ENCODE data around the gene PTPRQ. TPM values are rescaled to one million over a fixed set of nuclear protein-coding genes. Genes with fewer than 3 reads are reported as not detected.
A peak's percentile ranks its signal among the peaks of the same experiment; 100 is the strongest.

Gene PTPRQ
- total RNA-seq, 1 donor from 2014 or later, result 0.70 TPM

- DNase-seq (ENCODE audit: missing footprints), result no peak
- intact Hi-C loops (cut with DNase I), result no loop called here
- no peak for ATAC-seq
Observed at GRCh38 chr12:80681786-80682185, 237.8 kb downstream of the PTPRQ start.

GRCh38 chr12:80684077-80684495, 240.1 kb downstream of the PTPRQ start:
- ATAC-seq (no peak), DNase-seq (ENCODE audit: missing footprints) (no peak)
- intact Hi-C loops (cut with DNase I), result no loop called here

- ATAC-seq (no peak), DNase-seq (ENCODE audit: missing footprints) (no peak)
- intact Hi-C loops (cut with DNase I), result no loop called here
Observed at GRCh38 chr12:80690090-80690489, 246.1 kb downstream of the PTPRQ start.

GRCh38 chr12:80690513-80690912, 246.5 kb downstream of the PTPRQ start:
- intact Hi-C loops (cut with DNase I), result no loop called here
- ATAC-seq, result no peak
- DNase-seq (ENCODE audit: missing footprints), result no peak

GRCh38 chr12:80692114-80692513, 248.1 kb downstream of the PTPRQ start:
- ATAC-seq, result no peak
- no peak for DNase-seq (ENCODE audit: missing footprints)
- intact Hi-C loops (cut with DNase I), result no loop called here

GRCh38 chr12:80697270-80697887, 253.3 kb downstream of the PTPRQ start:
- DNase-seq (ENCODE audit: missing footprints), result no peak
- intact Hi-C loops (cut with DNase I), result no loop called here
- no peak for ATAC-seq

GRCh38 chr12:80698256-80698655, 254.2 kb downstream of the PTPRQ start:
- ATAC-seq (no peak), DNase-seq (ENCODE audit: missing footprints) (no peak)
- intact Hi-C loops (cut with DNase I), result no loop called here

GRCh38 chr12:80698847-80699542, 255.0 kb downstream of the PTPRQ start:
- intact Hi-C loops (cut with DNase I), result no loop called here
- ATAC-seq (no peak), DNase-seq (ENCODE audit: missing footprints) (no peak)

GRCh38 chr12:80700327-80700726, 256.3 kb downstream of the PTPRQ start:
- intact Hi-C loops (cut with DNase I), result no loop called here
- ATAC-seq, result no peak

GRCh38 chr12:80701388-80701787, 257.4 kb downstream of the PTPRQ start:
- intact Hi-C loops (cut with DNase I), result no loop called here
- DNase-seq (ENCODE audit: missing footprints), result no peak
- no peak for ATAC-seq

More at GRCh38 chr12:80700327-80700726, 256.3 kb downstream of the PTPRQ start:
- no peak for DNase-seq (ENCODE audit: missing footprints)

- peak; percentile 69 for ATAC-seq
- DNase-seq (ENCODE audit: missing footprints), result no peak
- intact Hi-C loops (cut with DNase I), result no loop called here
Observed at GRCh38 chr12:80702889-80703805, 259.1 kb downstream of the PTPRQ start.

GRCh38 chr12:80704420-80704819, 260.4 kb downstream of the PTPRQ start:
- DNase-seq (ENCODE audit: missing footprints), result no peak
- intact Hi-C loops (cut with DNase I), result no loop called here
- no peak for ATAC-seq

GRCh38 chr12:80707126-80707829, 263.2 kb downstream of the PTPRQ start, which contains the start of gene MYF6:
TSS of gene MYF6 (plus strand) at chr12:80707634. CDS start at chr12:80707720, 86 bp downstream.
- ATAC-seq (no peak), DNase-seq (ENCODE audit: missing footprints) (no peak)
- intact Hi-C loops (cut with DNase I), result no loop called here

- intact Hi-C loops (cut with DNase I), result no loop called here
- DNase-seq (ENCODE audit: missing footprints) (peak; percentile 55), ATAC-seq (no peak)
Observed at GRCh38 chr12:80707830-80708258, 263.8 kb downstream of the PTPRQ start.

GRCh38 chr12:80708259-80708974, 264.4 kb downstream of the PTPRQ start:
- ATAC-seq (no peak), DNase-seq (ENCODE audit: missing footprints) (peak; percentile 50)
- intact Hi-C loops (cut with DNase I), result no loop called here

- no peak for DNase-seq (ENCODE audit: missing footprints)
- no peak for ATAC-seq
- intact Hi-C loops (cut with DNase I), result no loop called here
Observed at GRCh38 chr12:80708975-80709328, 264.9 kb downstream of the PTPRQ start.

GRCh38 chr12:80709811-80710726, 266.0 kb downstream of the PTPRQ start:
- intact Hi-C loops (cut with DNase I), result no loop called here
- DNase-seq (ENCODE audit: missing footprints) (no peak), ATAC-seq (no peak)
